GM20000 (cell line): ENCODE results near the gene NFU1.

ENCODE experiments used
- DNase-seq: peaks from one replicate; pipeline ENCODE4 v3.0.0; 2012; ENCODE audit warnings: low spot score
- TF ChIP-seq, protein P1 (sequence below): IDR thresholded peaks from 2 replicates; pipeline ENCODE4 v1.5.1; 2012; ENCODE audit warnings: mild to moderate bottlenecking, control low read depth; ENCODE audit errors: extremely low read depth, missing control alignments

Gene NFU1

DNA sequence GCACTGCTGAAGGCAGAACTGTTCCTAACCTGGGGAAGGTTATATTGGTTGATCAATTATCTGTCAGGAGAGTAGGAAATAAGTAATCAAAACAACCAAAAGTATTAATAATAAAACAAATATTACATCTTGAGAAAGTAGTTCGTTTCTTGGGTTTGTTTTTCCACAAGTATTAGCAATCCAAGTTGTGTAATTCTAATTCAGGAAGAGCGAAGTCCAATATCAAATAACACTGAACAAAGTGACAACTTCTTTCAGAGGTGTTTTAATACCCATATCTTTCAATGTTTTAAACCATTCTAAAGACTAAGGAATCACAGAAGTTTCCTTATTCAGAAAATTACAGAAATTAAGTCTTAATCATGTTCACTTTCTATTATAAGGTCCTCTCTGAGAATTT, 34.6 kb upstream of the NFU1 start:
- TF ChIP-seq, protein P1, sequence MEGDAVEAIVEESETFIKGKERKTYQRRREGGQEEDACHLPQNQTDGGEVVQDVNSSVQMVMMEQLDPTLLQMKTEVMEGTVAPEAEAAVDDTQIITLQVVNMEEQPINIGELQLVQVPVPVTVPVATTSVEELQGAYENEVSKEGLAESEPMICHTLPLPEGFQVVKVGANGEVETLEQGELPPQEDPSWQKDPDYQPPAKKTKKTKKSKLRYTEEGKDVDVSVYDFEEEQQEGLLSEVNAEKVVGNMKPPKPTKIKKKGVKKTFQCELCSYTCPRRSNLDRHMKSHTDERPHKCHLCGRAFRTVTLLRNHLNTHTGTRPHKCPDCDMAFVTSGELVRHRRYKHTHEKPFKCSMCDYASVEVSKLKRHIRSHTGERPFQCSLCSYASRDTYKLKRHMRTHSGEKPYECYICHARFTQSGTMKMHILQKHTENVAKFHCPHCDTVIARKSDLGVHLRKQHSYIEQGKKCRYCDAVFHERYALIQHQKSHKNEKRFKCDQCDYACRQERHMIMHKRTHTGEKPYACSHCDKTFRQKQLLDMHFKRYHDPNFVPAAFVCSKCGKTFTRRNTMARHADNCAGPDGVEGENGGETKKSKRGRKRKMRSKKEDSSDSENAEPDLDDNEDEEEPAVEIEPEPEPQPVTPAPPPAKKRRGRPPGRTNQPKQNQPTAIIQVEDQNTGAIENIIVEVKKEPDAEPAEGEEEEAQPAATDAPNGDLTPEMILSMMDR, result no peak
- DNase-seq, result no peak

DNA sequence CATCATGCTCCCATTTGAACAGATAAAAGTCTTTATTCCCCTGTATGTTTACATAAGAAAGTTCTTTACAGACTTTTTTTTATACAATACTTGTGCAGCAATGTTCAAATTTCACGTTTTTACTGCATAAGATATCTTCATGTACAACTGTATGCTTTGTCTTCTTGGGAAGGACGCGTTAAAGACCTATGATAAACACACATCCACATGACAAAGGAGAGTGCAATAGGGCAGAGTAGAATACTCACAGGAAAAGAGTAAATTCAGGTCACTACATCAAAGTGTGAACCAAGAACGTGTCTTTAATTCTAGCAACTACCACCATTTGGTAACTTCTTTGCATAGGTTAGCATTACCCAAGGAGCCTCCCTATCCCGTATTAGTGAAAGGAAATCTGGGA, 33.7 kb upstream of the NFU1 start:
- TF ChIP-seq, protein P1, result no peak
- no peak for DNase-seq

DNA sequence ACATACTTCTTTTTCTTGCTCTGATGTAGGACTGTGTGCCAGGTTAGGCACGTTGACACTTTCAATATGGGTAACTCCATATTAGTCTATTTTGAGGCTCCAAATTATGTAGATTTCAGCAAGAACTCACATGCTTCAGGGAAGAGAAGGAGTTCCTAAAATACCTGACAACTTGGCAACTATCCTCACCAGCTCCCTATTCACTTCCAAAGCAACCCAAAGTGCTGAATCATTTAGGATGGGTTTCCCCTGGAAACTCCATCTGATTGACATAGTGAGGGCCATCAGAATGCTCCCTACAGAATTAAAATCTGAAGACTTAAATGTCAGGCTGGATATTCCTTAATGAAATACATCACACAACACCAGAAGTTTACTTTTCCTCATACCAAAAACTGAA, 32.5 kb upstream of the NFU1 start:
- TF ChIP-seq, protein P1, result no peak
- DNase-seq, result no peak

DNA sequence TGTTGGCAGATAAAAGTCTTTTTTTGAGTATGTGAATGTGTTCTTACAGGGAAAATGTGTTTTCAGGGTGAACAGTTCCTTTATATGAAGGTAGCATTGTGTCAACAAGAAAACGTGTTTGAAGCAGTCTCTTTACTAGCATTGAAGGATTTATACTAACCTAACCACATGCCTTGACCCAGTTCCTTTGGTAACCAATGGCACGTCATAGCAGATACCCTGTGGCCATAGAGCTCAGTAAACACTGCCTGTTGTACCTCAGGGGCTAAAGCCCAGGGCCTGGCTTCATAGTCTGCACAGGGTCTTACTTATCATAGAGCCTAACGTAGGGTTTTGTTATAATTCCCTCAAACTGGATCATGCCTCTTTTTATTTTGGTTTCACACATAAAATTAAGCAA, 32.1 kb upstream of the NFU1 start:
- DNase-seq, result no peak
- TF ChIP-seq, protein P1, result no peak

DNA sequence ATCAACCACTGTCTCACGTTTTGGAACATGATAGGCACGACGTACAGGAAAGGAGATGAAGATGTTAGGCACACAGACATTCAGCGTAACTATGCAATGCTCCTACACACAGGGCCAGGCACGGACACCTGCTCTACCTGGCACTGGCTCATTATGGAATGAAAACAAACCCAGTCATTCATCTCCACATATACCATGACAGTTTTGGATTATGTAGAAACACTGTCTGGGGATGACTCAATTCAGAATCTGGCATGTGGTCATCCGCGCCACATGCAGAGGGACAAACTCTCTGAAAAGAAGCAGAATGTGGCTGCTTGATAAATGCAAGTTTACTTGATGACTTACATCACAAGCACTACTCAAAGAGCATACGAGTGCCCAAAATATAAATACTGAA, 29.5 kb upstream of the NFU1 start:
- TF ChIP-seq, protein P1, result no peak
- DNase-seq, result no peak

DNA sequence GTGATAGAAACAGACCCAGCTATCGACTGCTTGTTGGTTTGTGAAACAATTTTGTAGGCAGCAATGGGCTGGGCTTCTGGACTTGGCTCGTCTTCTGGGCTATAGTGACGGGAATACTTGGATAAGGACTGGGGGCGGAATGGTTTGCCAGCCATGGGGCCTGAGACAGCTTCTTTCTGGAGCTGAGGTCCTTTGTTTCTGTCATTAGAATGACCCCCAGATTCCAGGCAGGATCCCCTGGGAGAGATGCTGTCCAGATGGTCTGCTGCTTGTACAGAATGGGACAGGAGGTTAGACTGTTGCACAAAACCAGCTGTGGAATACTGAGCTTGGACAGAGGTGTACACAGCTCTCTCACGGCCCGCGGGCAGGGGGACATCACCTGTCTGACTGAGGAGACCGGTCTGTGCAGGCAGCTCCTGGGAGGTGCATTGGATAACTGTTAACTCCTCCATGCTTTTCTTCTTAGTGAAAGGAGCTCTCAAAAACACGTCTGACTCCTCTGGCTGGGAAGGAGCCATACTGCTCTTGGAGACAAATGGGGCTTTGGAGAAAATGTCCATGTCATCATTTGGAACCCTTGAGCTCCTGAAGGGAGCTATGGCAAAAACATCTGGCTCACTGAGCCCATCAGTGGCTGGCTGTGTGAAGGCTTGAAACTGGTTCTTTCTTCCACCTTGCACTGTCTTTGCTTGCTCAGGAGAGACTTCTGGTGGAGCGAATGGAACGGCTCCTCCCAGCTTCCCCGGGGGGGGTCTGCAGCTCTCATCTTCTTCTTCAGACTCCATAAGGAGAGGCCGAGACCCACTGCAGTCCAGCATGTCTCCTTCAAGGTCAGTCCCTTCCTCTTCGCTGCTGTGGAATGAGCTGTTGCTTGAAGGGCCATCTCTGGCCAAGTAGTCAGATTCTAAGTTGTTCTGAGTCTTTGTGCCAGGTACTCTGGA, 28.6 kb upstream of the NFU1 start:
- TF ChIP-seq, protein P1, result no peak
- no peak for DNase-seq

DNA sequence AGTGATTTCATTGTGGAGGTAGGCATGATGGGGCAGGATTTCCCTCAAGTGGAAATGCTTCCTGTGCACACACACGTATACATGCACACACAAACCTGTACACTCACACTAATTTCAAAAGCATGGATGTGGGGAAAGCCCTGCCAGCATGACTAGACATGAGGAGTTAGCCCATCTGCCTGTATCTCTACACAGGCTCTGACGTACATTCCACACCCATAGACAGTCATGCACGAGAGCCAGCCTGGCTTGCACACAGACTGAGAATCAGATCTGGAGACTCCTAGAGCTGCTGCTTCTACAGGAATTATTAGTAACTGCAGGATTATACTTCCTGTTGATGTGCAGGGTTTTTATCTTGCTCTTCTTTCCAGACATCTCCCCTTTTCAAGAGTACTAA, 27.3 kb upstream of the NFU1 start:
- no peak for DNase-seq
- TF ChIP-seq, protein P1, result no peak
